Neuronal stem cell (in vitro differentiated cells): ENCODE measurements around the gene KIAA0232.

ENCODE experiments used
- DNase-seq: peaks from one replicate; pipeline ENCODE4 v3.0.0-alpha.2; 2013; ENCODE audit warnings: low spot score
- H2AFZ ChIP-seq: one replicate; pipeline ENCODE4 v1.6.1; 2013; ENCODE audit warnings: mild to moderate bottlenecking, low read length, inconsistent platforms
- H2AK5ac ChIP-seq: 2 replicates; pipeline ENCODE4 v1.6.1; 2013; ENCODE audit warnings: low read depth, mild to moderate bottlenecking, inconsistent platforms, low read length, moderate library complexity, mixed read lengths
- H2BK120ac ChIP-seq: 2 replicates; pipeline ENCODE4 v1.6.1; 2013; ENCODE audit warnings: low read depth, mild to moderate bottlenecking, inconsistent platforms, low read length, moderate library complexity, mixed read lengths
- H2BK12ac ChIP-seq: one replicate; pipeline ENCODE4 v1.6.1; 2013; ENCODE audit warnings: low read length, inconsistent platforms
- H2BK15ac ChIP-seq: 2 replicates; pipeline ENCODE4 v1.6.1; 2013; ENCODE audit warnings: mild to moderate bottlenecking, low read length, inconsistent platforms, mixed read lengths
- H2BK5ac ChIP-seq: one replicate; pipeline ENCODE4 v1.6.1; 2013; ENCODE audit warnings: inconsistent platforms, mild to moderate bottlenecking, low read length, moderate library complexity
- H3K14ac ChIP-seq: one replicate; pipeline ENCODE4 v1.6.1; 2013; ENCODE audit warnings: low read length, inconsistent platforms
- H3K18ac ChIP-seq: 2 replicates; pipeline ENCODE4 v1.6.1; 2013; ENCODE audit warnings: low read length, inconsistent platforms
- H3K23ac ChIP-seq: 2 replicates; pipeline ENCODE4 v1.6.1; 2013; ENCODE audit warnings: low read depth, mild to moderate bottlenecking, mixed read lengths, low read length, inconsistent platforms; ENCODE audit not compliant: poor library complexity
- H3K27ac ChIP-seq: replicated peaks from 3 replicates; pipeline ENCODE4 v1.5.1; 2013; ENCODE audit warnings: low read length, inconsistent platforms
- H3K27me3 ChIP-seq, 3 experiments: 2 replicates each; pipeline ENCODE4 v1.6.1; 2013; ENCODE audit warnings: low read length in 3 of 3, mild to moderate bottlenecking in 2 of 3, inconsistent platforms in 1 of 3, low read depth in 1 of 3, mixed read lengths in 1 of 3, moderate library complexity in 1 of 3; ENCODE audit not compliant: control insufficient read depth in 3 of 3, insufficient read depth in 3 of 3
- H3K36me3 ChIP-seq, 2 donors: replicated peaks in 1 of 2; 2 replicates each; pipeline ENCODE4 v1.6.1; 2013; ENCODE audit warnings: low read length in 2 of 2; ENCODE audit not compliant: control insufficient read depth in 2 of 2, insufficient read depth in 2 of 2
- H3K4ac ChIP-seq: 2 replicates; pipeline ENCODE4 v1.6.1; 2013; ENCODE audit warnings: inconsistent platforms, mild to moderate bottlenecking, low read length, moderate library complexity
- H3K4me1 ChIP-seq, 2 donors: 1 replicate in 1 of 2; 2 replicates in 1 of 2; pipeline ENCODE4 v1.6.1; 2013; ENCODE audit warnings: low read length in 2 of 2, low read depth in 1 of 2; ENCODE audit not compliant: control insufficient read depth in 2 of 2, insufficient read depth in 1 of 2
- H3K4me2 ChIP-seq: one replicate; pipeline ENCODE4 v1.6.1; 2013; ENCODE audit warnings: mild to moderate bottlenecking, low read length, inconsistent platforms; ENCODE audit not compliant: insufficient read depth, poor library complexity, severe bottlenecking
- H3K4me3 ChIP-seq, 2 donors: 2 replicates each; pipeline ENCODE4 v1.5.1; 2013; ENCODE audit warnings: low read length in 2 of 2, mild to moderate bottlenecking in 2 of 2, inconsistent platforms in 1 of 2, moderate library complexity in 1 of 2
- H3K79me1 ChIP-seq: one replicate; pipeline ENCODE4 v1.6.1; 2013; ENCODE audit warnings: low read depth, mild to moderate bottlenecking, inconsistent platforms, low read length, moderate library complexity
- H3K9ac ChIP-seq: one replicate; pipeline ENCODE4 v1.6.1; 2013; ENCODE audit warnings: mild to moderate bottlenecking, low read depth, low read length, inconsistent platforms; ENCODE audit not compliant: poor library complexity
- H3K9me3 ChIP-seq, 2 donors: replicated peaks in 1 of 2; 2 replicates each; pipeline versions ENCODE3 to v1.6.1; 2013; ENCODE audit warnings: low read length in 2 of 2, mild to moderate bottlenecking in 2 of 2, inconsistent platforms in 1 of 2, low read depth in 1 of 2, mixed read lengths in 1 of 2, moderate library complexity in 1 of 2; ENCODE audit not compliant: control insufficient read depth in 2 of 2, insufficient read depth in 1 of 2
- H4K8ac ChIP-seq: one replicate; pipeline ENCODE4 v1.6.1; 2013; ENCODE audit warnings: low read depth, mild to moderate bottlenecking, inconsistent platforms, low read length, moderate library complexity
- H4K91ac ChIP-seq: one replicate; pipeline ENCODE4 v1.6.1; 2013; ENCODE audit warnings: low read length, low read depth, mild to moderate bottlenecking, inconsistent platforms; ENCODE audit not compliant: poor library complexity
- WGBS, 2 donors: extraction: QIAGEN DNeasy Blood & Tissue Kit; methylation state at CpG; one replicate each; pipeline ENCODE4 v1.1.7; 2013; ENCODE audit warnings: missing lambda C conversion rate in 2 of 2, mixed read lengths in 1 of 2; ENCODE audit not compliant: insufficient read length in 2 of 2, insufficient replicate concordance in 1 of 2; ENCODE audit errors: extremely low coverage in 2 of 2; 5-methylcytosine and 5-hydroxymethylcytosine counted together

The KIAA0232 gene

GRCh38 chr4:6886886-6887285 lies 104.4 kb downstream of the KIAA0232 start:
- WGBS, 2 donors, result no CpG with 5 or more reads among the region's 10 CpGs
- Histone ChIP-seq H2BK5ac (no peak overlapping the region), H2BK120ac (no peak overlapping the region), H4K8ac (no peak overlapping the region), H3K9ac (no peak overlapping the region), H2AFZ (no peak overlapping the region), H3K27me3 (no peaks in the 10 kb centered on the region), H4K91ac (no peak overlapping the region), H3K4me1 (peaks cover 8 to 14% of the 10 kb centered on the region in 2 donors), H2BK12ac (no peak overlapping the region), H2BK15ac (no peak overlapping the region), H3K14ac (no peak overlapping the region), H3K79me1 (no peaks in the 10 kb centered on the region), H3K4ac (no peak overlapping the region), H3K4me3 (no peak overlapping the region), H3K4me2 (no peak overlapping the region), H3K23ac (no peak overlapping the region), H2AK5ac (no peak overlapping the region), H3K36me3 (peaks cover 3 to 28% of the 10 kb centered on the region in 2 donors), H3K27ac (no peak overlapping the region), H3K18ac (no peak overlapping the region), H3K9me3 (peaks cover 6 to 7% of the 10 kb centered on the region in 2 donors)
- no peak for DNase-seq

GRCh38 chr4:6887591-6888371 lies 105.3 kb downstream of the KIAA0232 start:
- peaks cover 6 to 7% of the 10 kb centered on the region in 2 donors for H3K9me3 ChIP-seq
- H4K8ac ChIP-seq, result no peak overlapping the region
- no CpG with 5 or more reads among the region's 21 CpGs for WGBS, 2 donors

GRCh38 chr4:6888506-6889071 lies 106.1 kb downstream of the KIAA0232 start:
- DNase-seq, result no peak

More at GRCh38 chr4:6887591-6888371, 105.3 kb downstream of the KIAA0232 start:
- peak overlapping the region; percentile 18 for H2BK12ac ChIP-seq
- no peak overlapping the region for H2BK120ac ChIP-seq
- DNase-seq, result no peak
- peak overlapping the region; percentile 57 for H3K18ac ChIP-seq
- no peaks in the 10 kb centered on the region for H3K79me1 ChIP-seq
- no peak overlapping the region for H2BK5ac ChIP-seq
- no peak overlapping the region for H4K91ac ChIP-seq
- H3K36me3 ChIP-seq, result peaks cover 0 to 19% of the 10 kb centered on the region in 2 donors
- peak overlapping the region; percentile 51 for H3K9ac ChIP-seq
- no peak overlapping the region for H2BK15ac ChIP-seq
- no peak overlapping the region for H3K4me2 ChIP-seq
- H2AFZ ChIP-seq, result no peak overlapping the region
- H3K23ac ChIP-seq, result peak overlapping the region; percentile 26
- H3K27me3 ChIP-seq, result no peaks in the 10 kb centered on the region
- H3K4me1 ChIP-seq, result peaks cover 13 to 20% of the 10 kb centered on the region in 2 donors
- H3K14ac ChIP-seq, result peak overlapping the region; percentile 14
- no peak overlapping the region for H3K27ac ChIP-seq
- no peak overlapping the region for H3K4ac ChIP-seq
- H3K4me3 ChIP-seq, result no peak overlapping the region
- H2AK5ac ChIP-seq, result no peak overlapping the region

GRCh38 chr4:6889101-6889735 lies 106.7 kb downstream of the KIAA0232 start:
- Histone ChIP-seq H3K4me2 (no peak overlapping the region), H2BK5ac (no peak overlapping the region), H3K18ac (no peak overlapping the region), H3K4ac (no peak overlapping the region), H2BK15ac (no peak overlapping the region), H3K9me3 (peaks cover 6 to 7% of the 10 kb centered on the region in 2 donors), H2AK5ac (no peak overlapping the region), H2BK12ac (no peak overlapping the region), H3K9ac (no peak overlapping the region), H3K27me3 (no peaks in the 10 kb centered on the region), H3K4me1 (peaks cover 13 to 20% of the 10 kb centered on the region in 2 donors), H3K23ac (peak overlapping the region; percentile 56), H3K79me1 (no peaks in the 10 kb centered on the region), H3K27ac (no peak overlapping the region), H4K8ac (no peak overlapping the region), H3K36me3 (peaks cover 0 to 5% of the 10 kb centered on the region in 2 donors), H4K91ac (no peak overlapping the region), H2AFZ (no peak overlapping the region), H2BK120ac (no peak overlapping the region), H3K14ac (no peak overlapping the region), H3K4me3 (no peak overlapping the region)
- WGBS, 2 donors, result no CpG with 5 or more reads among the region's 37 CpGs
- DNase-seq, result no peak

More at GRCh38 chr4:6888506-6889071, 106.1 kb downstream of the KIAA0232 start:
- no peak overlapping the region for H2AK5ac ChIP-seq
- H3K9ac ChIP-seq, result no peak overlapping the region
- H4K91ac ChIP-seq, result no peak overlapping the region
- H3K27ac ChIP-seq, result no peak overlapping the region
- H3K18ac ChIP-seq, result peak overlapping the region; percentile 58
- peaks cover 13 to 20% of the 10 kb centered on the region in 2 donors for H3K4me1 ChIP-seq
- H2BK120ac ChIP-seq, result no peak overlapping the region
- H4K8ac ChIP-seq, result no peak overlapping the region
- H2AFZ ChIP-seq, result no peak overlapping the region
- H3K36me3 ChIP-seq, result peaks cover 0 to 11% of the 10 kb centered on the region in 2 donors
- no peak overlapping the region for H3K4me3 ChIP-seq
- no peak overlapping the region for H2BK5ac ChIP-seq
- peaks cover 6 to 7% of the 10 kb centered on the region in 2 donors for H3K9me3 ChIP-seq
- H3K23ac ChIP-seq, result peak overlapping the region; percentile 56
- no peak overlapping the region for H3K4me2 ChIP-seq
- H3K79me1 ChIP-seq, result no peaks in the 10 kb centered on the region
- no peaks in the 10 kb centered on the region for H3K27me3 ChIP-seq
- peak overlapping the region; percentile 66 for H3K14ac ChIP-seq
- no CpG with 5 or more reads among the region's 15 CpGs for WGBS, 2 donors
- no peak overlapping the region for H2BK12ac ChIP-seq
- H2BK15ac ChIP-seq, result no peak overlapping the region
- no peak overlapping the region for H3K4ac ChIP-seq
